GM19351 (cell line): ENCODE results near the gene RHBDD2.
A peak's percentile ranks its signal among the peaks of the same experiment; 100 is the strongest.
"Not testable (repeated sequence)": the region's sequence is repeated elsewhere in the genome, so short reads cannot be mapped to it uniquely, and the experiment has no call there.

Experiments
- ATAC-seq: cut with Tn5 transposase; IDR thresholded peaks from one replicate; pipeline ENCODE4 v1.9.1; 2021; ENCODE audit warnings: mild to moderate bottlenecking, moderate library complexity; ENCODE audit not compliant: unreplicated experiment

The RHBDD2 gene

GRCh38 chr7:75878769-75879611 lies at the start of gene RHBDD2:
Gene RHBDD2, plus strand, starts transcription at chr7:75879034. Its CDS starts 49 bp downstream, at chr7:75879083.
- ATAC-seq: peak; percentile 94

GRCh38 chr7:75829656-75830055 lies 49.2 kb upstream of the RHBDD2 start:
- not testable (repeated sequence) for ATAC-seq

GRCh38 chr7:75830978-75831377 lies 47.9 kb upstream of the RHBDD2 start:
- no peak for ATAC-seq

- ATAC-seq: not testable (repeated sequence)
Observed at GRCh38 chr7:75833662-75834061, 45.2 kb upstream of the RHBDD2 start.

GRCh38 chr7:75835688-75836285 lies 43.0 kb upstream of the RHBDD2 start:
- no peak for ATAC-seq

- ATAC-seq: no peak
Observed at GRCh38 chr7:75836798-75837197, 42.0 kb upstream of the RHBDD2 start.

GRCh38 chr7:75838281-75838930 lies 40.4 kb upstream of the RHBDD2 start:
- not testable (repeated sequence) for ATAC-seq

- no peak for ATAC-seq
Observed at GRCh38 chr7:75840029-75840428, 38.8 kb upstream of the RHBDD2 start.

- ATAC-seq: peak; percentile 94
Observed at GRCh38 chr7:75842836-75843446, 35.9 kb upstream of the RHBDD2 start.

GRCh38 chr7:75843613-75844116 lies 35.2 kb upstream of the RHBDD2 start:
- no peak for ATAC-seq

GRCh38 chr7:75844158-75844557 lies 34.7 kb upstream of the RHBDD2 start:
- ATAC-seq: no peak

- ATAC-seq: not testable (repeated sequence)
Observed at GRCh38 chr7:75845132-75845531, 33.7 kb upstream of the RHBDD2 start.

- no peak for ATAC-seq
Observed at GRCh38 chr7:75847707-75848106, 31.1 kb upstream of the RHBDD2 start.

GRCh38 chr7:75849573-75849972 lies 29.3 kb upstream of the RHBDD2 start:
- no peak for ATAC-seq

GRCh38 chr7:75850235-75850634 lies 28.6 kb upstream of the RHBDD2 start:
- no peak for ATAC-seq

GRCh38 chr7:75854233-75854632 lies 24.6 kb upstream of the RHBDD2 start:
- no peak for ATAC-seq

- not testable (repeated sequence) for ATAC-seq
Observed at GRCh38 chr7:75854813-75855345, 24.0 kb upstream of the RHBDD2 start.

GRCh38 chr7:75856536-75856935 lies 22.3 kb upstream of the RHBDD2 start:
- ATAC-seq: no peak

- no peak for ATAC-seq
Observed at GRCh38 chr7:75858410-75858809, 20.4 kb upstream of the RHBDD2 start.

- ATAC-seq: no peak
Observed at GRCh38 chr7:75861636-75862035, 17.2 kb upstream of the RHBDD2 start.

- ATAC-seq: not testable (repeated sequence)
Observed at GRCh38 chr7:75864251-75864650, 14.6 kb upstream of the RHBDD2 start.
